ENCODE measurements around the gene PTGIS.
"Not testable (repeated sequence)": the region's sequence is repeated elsewhere in the genome, so short reads cannot be mapped to it uniquely, and the experiment has no call there.

The PTGIS gene

GRCh38 chr20:49578436-49578835, 10.5 kb upstream of the PTGIS start:
- DNase-seq, result no peak

DNA sequence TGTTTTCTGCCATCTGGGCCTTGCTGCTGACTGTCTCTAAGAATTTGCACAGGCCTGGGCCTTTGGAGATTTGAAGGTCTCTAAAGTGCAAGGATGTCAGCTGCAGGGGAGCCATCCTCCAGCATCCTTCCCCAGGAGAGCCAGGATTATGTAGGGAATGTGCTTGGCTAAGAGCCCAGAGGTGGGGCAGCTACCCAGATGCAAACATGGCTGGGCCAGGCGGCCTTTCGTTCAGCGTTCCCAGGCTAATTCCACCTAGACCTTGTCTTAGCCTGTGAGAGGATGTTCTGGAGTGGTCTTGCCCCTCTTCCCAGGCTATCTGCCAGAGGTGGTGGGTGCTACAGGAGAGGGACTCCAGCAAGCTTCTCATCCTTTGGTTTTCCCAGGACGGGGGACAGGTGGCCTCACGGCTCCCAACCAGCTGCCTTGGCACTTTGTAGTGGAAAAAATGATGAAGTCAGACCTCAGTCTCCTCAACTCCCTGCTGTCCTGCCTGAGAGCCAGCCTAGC, 7.7 kb upstream of the PTGIS start:
- peak; percentile 57 for DNase-seq

DNA sequence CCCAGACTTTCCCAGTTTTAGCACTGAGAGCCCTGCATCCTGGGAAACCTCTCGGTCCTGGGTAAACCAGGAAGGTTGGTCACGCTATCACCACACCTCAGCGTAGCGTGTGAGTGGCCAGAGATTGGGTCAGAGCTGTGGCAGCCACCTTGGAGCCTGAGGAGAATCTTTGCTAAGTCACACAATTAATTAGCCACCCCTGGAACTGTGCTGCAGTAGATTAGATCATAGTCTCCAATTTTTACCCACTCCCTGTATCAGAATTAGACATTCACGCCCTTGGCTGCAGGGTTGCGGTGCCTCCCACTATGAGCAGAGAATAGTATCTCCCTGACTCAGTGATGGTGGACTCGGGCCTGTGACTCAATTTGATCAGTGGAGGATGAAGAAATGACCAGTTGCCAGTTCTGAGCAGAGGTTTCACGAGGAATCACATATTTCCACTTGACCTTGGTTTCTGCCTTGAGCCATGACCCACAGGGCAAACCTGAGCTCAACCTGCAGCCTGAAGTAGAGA, 6.0 kb upstream of the PTGIS start:
- peak; percentile 73 for DNase-seq

GRCh38 chr20:49572857-49573256, 4.9 kb upstream of the PTGIS start:
- DNase-seq, result no peak

DNA sequence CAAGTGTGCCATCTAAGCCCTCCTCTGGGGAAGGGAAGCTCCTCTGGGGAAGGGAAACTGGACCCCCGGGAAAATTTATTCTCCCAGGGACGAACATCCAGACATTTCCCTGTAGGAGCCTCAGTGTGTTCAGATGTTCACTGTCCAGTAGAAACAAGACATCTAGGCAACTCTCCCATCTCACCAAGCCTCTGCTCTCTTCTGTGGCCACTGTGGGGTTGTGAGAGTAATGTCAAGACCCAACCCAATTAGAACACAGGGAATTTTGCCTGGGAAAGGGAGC, 3.6 kb upstream of the PTGIS start:
- DNase-seq, result no peak

- peak; percentile 76 for DNase-seq
These were observed 3.1 kb upstream of the PTGIS start for GRCh38 chr20:49570828-49571552.

DNA sequence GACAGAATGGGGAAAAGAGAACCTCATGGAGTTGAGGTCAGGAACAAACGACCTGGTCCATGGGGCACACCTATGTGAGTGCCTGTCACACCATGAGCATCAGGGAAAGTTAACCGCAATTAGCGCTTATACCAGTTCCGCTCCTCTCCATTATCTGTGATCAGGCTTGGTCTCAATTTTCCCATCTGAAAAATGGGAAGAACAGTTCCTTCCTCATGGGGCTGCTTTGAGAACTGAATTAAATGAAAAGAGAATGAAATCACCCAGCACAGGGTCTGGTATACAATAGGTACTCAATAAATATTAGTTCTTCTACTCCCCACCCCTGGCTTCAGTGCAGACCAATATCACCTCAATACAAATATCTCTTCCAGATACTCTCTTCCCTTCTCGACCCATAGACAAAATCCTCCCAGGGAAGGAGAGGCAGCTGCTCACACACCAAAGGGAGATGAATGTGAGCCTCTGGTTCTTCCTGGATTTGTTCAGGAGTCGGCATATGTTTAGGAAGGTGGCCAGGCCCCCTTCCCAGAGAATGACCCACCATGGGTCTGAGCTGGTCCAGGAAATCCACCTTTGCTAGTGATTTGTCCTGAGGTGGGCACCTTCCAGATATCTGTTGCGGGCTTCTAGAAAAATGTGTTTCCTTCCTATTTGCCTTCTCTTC, 2.4 kb upstream of the PTGIS start:
- no peak for DNase-seq

- DNase-seq, result no peak
These were observed 1.6 kb upstream of the PTGIS start for GRCh38 chr20:49569411-49570115.

GRCh38 chr20:49568278-49569151, 578 bp upstream of the PTGIS start:
- DNase-seq, result peak; percentile 69

DNA sequence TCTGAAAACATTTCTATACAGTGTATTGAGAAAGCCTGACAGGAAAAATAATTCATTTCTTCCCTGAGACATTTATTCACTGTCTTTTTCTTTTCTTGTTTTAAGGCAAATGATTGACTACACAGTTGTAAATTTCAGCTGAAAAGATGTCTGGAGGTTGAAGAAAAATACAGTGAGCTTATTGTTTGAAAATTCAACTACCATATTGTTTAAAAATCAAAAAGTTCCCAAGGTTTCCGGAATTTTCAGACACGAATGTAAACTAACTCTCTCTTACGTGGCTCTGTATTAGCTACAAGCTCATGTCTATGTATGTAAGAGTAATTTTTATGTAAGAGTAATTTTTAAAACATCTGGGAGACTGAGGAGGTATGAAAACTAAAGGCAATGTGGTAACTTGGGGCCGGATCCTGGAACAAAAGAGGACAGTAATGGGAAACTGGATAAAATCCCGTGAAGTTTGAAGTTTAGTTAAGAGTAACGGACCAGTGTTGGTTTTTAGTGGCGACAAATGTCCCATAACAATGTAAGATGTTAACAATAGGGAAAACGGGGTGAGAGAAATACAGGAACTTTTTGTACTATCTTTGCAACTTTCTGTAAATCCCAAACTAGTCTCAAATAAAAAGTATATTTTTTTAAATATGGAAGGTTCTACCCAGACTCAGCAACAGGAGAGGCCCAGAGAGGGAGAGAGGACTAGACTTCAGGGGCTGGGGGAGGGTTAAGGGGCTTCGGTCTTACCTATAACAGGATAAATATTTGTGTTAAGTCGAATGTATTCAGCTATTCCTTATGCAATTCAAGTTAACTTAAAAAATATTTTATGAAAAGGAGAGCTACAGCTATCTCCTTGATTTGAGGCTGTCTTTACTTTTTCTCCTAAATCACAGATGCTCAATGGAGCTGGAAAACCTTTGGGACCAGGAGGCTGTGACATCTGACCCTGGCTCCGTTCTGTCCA, 1.3 kb downstream of the PTGIS start:
- DNase-seq, result no peak

DNA sequence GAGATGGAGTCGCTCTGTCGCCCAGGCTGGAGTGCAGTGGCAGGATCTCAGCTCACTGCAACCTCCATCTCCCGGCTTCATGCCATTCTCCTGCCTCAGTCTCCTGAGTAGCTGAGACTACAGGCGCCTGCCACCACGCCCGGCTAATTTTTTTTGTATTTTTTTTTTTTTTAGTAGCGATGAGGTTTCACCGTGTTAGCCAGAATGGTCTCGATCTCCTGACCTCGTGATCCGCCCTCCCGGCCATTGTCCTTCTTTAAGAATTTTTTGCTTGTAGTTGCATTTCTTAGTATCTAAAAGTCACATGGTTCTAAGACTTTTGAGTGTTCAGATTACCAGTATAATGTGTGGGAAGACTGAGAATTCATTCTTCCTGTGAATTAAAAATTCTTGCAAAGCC, 2.9 kb downstream of the PTGIS start:
- not testable (repeated sequence) for DNase-seq

- DNase-seq, result no peak
These were observed 4.6 kb downstream of the PTGIS start for GRCh38 chr20:49563015-49563980.

GRCh38 chr20:49562311-49563014, 5.5 kb downstream of the PTGIS start:
- peak; percentile 79 for DNase-seq

GRCh38 chr20:49561806-49562205, 6.1 kb downstream of the PTGIS start:
- DNase-seq, result no peak

DNA sequence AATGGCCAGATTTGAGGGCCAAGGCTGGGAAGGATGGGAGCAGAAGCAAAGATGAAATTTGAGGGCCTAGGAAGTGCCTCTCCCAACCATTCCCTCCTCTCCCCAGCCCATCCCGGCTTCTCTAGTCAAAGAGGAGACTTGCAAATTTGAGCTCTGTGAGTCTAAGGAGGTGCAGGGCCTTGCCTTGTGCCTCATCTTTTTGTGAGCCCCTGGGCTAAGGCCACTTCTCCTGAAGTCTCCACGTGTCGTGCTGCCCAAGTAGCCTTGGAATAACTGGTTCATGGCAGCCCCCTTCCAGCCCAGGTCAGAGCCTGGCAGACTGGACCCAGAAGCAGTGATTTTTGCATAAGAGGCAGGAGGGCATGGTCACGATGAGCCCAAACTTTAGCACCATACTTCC, 6.7 kb downstream of the PTGIS start:
- DNase-seq, result no peak

DNA sequence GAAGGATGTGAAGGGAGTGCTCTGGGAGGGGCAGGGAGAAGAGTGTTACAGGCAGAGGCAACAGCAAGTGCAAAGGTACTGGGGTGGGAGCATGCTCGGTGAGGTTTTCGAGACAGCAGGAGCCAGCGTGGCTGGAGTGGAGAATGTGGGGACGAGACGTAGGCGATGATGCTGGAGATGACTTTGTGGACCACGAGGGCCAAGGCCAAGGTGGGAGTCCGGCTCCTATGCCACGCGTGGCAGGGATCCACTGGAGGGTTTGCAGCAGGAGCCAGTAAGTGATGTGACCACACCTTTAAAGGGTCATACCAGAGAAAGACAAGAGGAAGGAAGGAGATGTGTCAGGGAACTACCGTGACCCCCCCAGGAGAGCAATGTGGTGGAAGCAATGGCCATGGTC, 7.3 kb downstream of the PTGIS start:
- no peak for DNase-seq

DNA sequence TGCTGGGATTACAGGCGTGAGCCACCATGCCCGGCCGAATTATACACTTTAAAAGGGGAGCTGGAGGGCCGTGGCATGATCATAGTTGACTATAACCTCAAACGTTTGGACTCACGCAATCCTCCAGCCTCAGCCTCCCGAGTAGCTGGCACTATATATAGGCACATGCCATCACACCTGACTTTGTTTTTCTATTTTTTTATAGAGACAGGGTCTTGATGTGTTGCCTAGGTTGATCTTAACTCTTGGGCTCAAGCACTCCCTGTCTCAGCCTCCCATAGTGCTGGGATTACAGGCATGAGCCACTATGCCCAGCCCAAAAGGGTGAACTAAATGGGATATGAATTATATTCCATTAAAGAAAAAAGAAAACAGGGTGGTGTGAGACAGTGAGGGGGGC, 7.8 kb downstream of the PTGIS start:
- no peak for DNase-seq

GRCh38 chr20:49559411-49560081, 8.4 kb downstream of the PTGIS start:
- no peak for DNase-seq

DNA sequence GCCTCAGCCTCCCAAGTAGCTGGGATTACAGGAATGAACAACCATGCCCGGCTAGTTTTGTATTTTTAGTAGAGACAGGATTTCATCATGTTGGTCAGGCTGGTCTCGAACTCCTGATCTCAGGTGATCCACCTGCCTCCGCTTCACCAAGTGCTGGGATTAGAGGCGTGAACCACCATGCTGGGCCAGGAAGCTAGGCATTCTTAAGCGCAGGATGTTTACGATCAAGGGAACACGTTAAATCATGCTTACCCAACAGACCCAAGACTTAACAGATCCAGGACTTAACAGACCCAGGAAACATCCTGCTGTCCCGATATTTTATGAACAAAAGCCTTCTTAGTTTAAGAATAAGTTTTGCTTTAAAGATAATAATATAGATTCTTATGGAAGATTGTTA, 9.1 kb downstream of the PTGIS start:
- no peak for DNase-seq

Data from NCI-H226 (cell line).